Measurements from ENCODE around the gene NHLH1. TPM values are rescaled to one million over a fixed set of nuclear protein-coding genes. Genes with fewer than 3 reads are reported as not detected.
"Not testable (repeated sequence)": the region's sequence is repeated elsewhere in the genome, so short reads cannot be mapped to it uniquely, and the experiment has no call there.

NHLH1 gene
- polyA plus RNA-seq, 1 donor: 0.59 TPM

DNA sequence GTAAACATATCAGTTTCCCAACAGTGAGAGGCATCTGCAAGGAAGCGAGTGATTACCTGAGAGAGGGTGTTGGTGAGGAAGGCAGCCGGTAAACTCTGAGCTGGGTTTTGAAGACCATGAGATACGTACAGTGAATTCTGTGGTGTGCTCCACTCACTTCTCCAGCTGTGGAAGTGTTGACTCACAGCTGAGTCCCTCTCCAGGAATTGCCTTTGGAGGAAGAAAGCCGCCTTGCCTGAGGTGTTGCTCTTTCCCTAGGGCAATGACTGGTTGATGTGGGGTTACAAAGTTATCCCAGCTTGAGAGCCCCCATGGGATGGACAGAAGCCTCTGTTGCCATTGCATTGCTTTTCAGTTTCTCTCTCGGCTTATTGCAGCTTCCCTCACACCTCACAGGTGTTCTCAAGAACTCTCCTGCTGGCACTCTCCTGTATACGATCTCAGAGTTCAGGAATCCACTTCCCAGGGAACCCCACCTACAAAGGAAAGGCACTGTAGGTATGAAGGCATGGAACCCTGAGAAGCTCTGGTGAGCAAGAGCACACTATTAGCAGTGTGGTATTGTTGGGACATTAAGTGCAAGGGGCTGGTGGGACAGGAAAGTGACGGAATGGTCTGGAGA is 10.8 kb downstream of the NHLH1 start:
- no peak for DNase-seq (ENCODE audit: low read depth)

DNA sequence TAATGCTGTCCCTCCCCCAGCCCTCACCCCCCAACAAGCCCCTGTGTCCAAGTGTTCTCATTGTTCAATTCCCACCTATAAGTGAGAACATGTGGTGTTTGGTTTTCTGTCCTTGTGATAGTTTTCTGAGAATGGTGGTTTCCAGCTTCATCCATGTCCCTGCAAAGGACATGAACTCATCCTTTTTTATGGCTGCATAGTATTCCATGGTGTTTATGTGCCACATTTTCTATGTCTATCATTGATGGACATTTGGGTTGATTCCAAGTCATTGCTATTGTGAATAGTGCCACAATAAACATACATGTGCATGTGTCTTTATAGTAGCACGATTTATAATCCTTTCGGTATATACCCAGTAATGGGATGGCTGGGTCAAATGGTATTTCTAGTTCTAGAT is 17.9 kb downstream of the NHLH1 start:
- DNase-seq (ENCODE audit: low read depth): not testable (repeated sequence)

GRCh38 chr1:160388406-160388805 is 21.5 kb downstream of the NHLH1 start:
- DNase-seq (ENCODE audit: low read depth): not testable (repeated sequence)

DNA sequence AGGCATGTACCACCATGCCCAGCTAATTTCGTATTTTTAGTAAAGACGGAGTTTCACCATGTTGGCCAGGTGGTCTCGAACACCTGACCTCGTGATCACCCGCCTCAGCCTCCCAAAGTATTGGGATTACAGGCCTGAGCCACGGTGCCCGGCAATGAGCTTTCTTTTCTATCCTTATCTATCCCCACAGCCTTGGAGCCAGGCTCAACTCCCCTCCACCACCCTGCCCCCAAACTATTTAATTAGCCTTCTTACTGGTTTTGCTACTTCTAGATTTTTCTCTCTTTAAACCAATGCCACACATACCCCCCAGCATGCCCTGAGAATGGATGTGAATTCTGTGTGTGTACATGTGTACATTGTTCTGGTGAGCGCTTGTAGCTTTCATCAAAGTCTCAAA is 27.8 kb downstream of the NHLH1 start:
- DNase-seq (ENCODE audit: low read depth): no peak

DNA sequence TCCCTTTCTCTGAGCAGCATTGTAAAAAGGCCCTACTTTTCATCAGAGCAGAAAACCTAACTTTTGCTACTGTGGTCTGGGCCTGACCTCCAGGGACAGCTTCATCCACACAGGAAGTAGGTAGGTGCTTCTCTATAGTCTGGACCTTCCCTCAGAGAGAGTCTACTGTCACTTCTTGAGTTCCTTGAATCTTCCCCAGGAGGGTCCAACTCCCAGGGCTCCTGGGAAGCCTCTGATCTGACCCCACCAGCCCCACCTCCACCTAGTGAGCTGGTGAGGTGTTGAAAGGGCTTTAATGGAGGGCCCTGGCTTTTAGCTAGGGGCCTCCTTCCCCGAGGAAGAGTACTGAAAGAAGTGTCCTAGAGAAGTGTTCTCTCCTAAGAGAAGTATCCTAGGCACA is 30.8 kb downstream of the NHLH1 start:
- no peak for DNase-seq (ENCODE audit: low read depth)

DNA sequence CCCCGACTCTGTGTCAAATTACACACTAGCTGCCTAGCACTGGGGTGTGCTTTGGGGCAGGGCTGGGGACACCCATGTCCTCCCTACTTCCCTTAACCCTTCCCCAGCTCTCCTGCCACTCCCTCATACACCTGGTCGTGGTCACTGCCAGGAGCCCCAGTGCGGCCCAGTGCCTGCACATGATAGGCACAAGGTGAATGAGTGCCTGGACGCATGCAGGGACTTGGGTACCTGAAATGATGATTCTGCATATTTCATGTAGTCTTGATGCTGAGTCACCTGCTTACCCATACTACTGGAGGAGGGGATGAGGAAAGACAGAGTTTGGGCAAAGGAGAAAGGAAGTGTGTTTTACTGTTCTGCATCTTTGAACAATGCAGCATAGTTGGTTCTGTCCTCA is 32.0 kb downstream of the NHLH1 start:
- DNase-seq (ENCODE audit: low read depth): no peak

DNA sequence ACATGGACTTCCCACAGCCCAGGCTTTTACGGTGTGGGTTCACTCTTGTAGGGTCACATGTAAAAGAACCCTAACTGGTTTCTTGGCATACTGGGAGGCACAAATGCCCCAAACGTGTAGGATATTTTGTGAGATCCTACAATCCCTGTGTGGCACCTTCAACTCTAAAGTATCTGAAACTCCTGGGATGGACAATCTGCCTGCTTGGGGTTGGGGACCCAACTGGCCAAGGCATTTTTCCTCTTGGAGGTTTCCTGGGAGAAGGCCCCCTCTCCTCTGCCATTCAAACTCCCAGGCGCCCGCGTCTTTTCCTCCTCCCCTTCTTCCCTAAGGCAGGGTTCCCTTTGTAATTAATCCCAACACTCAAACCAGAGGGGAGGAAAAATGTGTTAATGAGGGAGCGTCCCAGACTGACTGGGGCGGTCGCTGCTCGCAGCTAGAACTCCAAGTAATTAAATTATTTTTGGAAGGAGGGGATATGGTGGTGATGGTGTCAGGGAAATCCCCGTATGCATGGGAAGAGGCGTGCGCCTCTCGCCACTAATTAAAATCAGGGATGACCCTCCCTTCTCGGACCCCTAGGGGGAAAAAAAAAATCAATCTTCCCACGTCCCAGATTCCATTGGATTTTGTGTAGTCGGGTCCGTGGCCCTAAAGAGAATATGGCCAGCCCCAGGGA is 32.8 kb downstream of the NHLH1 start:
- DNase-seq (ENCODE audit: low read depth): no peak

- no peak for DNase-seq (ENCODE audit: low read depth)
Observed at GRCh38 chr1:160400223-160400645, 33.4 kb downstream of the NHLH1 start, which contains the start of gene VANGL2. VANGL2 (plus strand) TSS chr1:160400564; CDS start chr1:160415838, 15,274 bp downstream.

DNA sequence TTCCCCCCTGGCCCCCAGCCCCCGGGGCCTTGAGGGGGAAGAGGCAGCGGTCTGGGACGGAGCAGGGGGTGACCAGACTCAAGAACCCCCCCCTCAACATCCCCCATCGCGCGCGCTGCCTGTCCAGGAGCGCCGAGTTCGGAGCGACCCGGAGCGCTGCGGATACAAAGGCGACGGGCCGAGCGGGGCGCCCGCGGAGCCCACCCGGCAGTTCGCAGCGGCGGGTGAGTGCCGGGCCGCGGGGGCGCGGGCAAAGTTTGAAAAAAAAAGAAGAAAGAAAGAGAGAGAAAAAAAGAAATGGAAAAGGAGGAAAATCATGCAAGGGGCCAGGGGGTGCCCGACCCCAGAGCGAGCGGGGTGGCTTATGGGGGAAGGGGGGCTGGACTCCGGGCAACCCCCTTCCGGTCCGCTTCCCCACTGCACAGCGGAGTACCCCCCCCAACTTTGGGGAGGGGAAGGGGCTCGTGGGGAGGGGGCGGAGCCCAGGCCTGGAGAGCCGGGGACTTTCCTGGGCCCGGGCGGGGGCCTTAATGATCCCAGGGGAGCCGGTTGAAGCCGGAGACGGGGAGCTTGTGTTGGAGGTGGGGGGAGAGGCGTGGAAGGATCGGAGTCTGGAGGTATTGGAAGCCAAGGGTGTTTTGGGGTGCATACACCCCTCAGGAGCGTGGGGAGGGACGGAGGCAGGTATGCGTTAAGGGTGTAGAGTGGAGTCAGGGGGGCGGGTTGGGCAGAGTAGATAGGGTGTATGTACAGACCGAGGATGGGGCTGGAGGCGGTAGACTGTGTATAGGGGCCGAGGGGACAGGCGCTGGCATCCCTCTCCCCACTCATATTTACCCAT is 34.0 kb downstream of the NHLH1 start:
- no peak for DNase-seq (ENCODE audit: low read depth)

- no peak for DNase-seq (ENCODE audit: low read depth)
Observed at GRCh38 chr1:160401487-160401805, 34.6 kb downstream of the NHLH1 start.

- no peak for DNase-seq (ENCODE audit: low read depth)
Observed at GRCh38 chr1:160402001-160402795, 35.3 kb downstream of the NHLH1 start.

GRCh38 chr1:160403244-160403643 is 36.4 kb downstream of the NHLH1 start:
- no peak for DNase-seq (ENCODE audit: low read depth)

DNA sequence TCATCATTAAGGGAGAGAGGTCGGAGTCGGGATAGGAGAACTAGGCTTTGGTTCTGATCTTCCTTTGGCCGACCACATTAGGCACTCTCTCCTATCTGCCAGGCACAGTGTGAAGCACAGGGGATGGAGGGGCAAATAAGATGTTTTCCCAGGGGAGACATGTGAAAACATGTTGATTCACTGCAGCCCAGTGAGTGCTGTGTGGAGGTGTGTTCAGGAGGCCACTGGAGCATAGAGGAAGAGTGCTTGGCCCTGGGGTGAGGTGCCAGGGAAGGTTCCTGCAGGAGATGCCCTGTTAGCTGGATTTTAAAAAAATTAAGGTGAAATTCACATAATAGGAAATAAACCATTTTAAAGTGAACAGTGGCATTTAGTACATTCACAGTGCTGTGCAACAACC is 37.2 kb downstream of the NHLH1 start:
- DNase-seq (ENCODE audit: low read depth): no peak

GRCh38 chr1:160405331-160405877 is 38.5 kb downstream of the NHLH1 start:
- DNase-seq (ENCODE audit: low read depth): no peak

DNA sequence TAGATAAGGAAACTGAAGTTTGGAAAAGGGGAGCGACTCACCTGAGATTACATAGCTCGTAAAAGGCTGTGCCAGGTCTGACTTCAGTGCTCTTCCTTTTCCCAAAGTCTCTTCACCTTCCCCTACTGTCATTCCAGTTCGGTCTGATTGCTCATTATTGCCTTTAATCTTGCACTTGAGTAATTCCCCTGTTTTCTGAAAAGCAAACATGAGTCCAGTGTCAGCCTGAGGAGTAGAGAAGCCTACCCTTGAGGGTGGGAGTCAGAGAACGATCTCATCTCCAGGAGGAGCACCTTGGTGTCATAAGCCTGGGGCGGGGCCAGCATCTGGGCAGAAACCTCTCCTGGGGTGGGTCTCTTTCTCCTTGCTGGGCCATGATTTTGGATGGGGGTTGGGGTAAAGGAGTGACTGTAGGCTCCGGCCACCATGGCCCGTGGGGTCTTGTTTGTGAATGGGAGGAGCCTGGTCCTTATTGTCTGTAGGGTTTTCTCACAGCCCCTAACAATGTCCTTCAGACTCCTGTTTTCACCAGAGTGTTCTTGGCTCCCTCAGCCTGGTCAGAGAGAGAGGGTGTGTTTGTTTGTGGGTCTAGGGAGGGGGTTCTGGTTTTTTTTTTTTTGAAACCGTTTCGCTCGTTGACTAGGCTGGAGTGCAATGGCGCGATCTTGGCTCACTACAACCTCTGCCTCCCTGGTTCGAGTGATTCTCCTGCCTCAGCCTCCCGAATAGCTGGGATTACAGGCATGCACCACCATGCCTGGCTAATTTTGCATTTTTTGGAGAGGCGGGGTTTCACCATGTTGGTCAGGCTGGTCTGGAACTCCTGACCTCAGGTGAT is 39.5 kb downstream of the NHLH1 start:
- no peak for DNase-seq (ENCODE audit: low read depth)

DNA sequence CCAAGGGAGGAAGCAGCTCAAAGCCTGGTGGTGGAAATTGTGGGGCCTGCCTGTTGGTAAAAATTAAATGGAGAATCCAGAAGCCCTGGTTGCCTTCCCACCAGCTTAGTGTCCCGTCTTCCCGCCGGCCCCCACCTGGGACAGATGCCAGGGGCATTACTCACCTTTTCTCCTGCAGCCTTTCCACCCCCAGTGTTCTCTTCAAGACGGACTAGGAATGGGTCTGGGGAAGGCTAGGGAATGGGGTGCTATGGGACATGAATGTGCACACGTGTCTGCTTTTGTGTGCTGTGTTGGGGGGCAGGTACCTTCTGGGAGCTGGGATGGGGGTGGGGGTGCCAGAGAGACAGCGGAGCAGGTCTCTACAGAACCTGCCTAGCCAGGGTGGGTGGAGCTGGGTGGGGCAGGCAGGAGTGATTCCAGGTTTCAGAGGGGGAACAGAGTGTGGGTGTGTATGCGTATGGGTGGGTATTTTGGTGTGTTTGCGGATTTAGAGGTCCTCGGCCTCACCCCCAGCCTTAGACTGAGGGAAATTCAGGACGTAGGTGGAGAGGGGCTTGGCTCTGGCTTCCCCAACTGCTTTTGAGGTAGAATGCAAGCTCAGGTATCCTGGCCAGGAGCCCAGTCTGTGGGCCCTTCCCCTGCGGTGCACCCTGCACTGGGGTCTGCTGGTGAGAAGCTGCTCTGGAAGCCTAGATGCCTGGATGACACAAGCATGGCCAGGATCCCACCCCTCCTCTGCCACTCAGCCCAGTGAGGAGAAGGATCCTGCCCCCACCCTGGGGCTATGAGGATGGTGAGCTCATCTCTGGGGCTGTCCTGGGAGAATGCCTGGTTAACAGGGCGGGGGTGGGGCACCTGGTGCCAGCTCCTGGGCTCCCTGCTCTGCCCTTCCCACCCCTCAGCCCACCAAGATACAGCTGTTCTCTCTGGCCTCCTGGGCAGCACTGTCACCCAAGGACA is 41.2 kb downstream of the NHLH1 start:
- DNase-seq (ENCODE audit: low read depth): no peak

DNA sequence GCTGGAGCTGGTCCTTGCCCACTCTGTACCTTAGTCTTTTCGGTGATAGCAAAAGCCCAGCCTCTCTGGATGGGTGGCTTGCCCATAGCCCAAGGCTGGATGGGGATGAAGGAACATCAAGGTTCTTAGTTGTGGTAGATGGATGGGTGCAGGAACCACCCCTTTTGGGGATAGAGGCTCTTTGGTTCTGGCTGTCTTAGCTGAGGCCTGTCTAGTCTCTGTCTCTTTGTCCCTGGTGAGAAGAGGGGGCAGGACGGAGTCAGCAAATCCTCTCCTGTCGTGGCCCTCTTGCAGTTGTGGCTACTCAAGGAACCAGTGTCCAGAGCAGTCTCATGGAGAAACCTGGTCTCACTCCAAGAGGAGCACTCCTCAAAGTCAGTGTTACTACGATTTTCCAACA is 42.0 kb downstream of the NHLH1 start:
- no peak for DNase-seq (ENCODE audit: low read depth)

DNA sequence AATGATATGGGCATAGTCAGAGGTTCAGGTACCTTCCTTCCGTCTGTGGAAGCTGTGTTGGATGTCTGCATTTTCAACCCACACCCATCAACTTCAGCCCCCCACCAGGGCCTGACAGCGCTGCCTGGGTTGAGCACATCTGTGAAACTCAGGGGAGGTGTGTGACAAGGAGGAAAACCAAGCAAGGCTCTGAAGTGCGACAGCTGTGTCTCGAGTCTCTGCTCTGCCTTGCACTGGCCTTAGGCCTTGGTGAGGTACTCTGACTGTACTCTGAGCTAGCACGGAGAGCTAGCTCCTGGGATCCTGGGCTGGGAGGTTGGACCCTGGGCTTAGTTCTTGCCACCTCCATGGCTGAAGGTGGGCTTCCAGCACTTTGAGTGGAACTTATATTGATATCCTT is 42.6 kb downstream of the NHLH1 start:
- DNase-seq (ENCODE audit: low read depth): no peak

GRCh38 chr1:160410406-160411005 is 43.6 kb downstream of the NHLH1 start:
- no peak for DNase-seq (ENCODE audit: low read depth)
